Mammary epithelial cell (primary cell): ENCODE data around the gene MRPL45.

Experiments
- CTCF ChIP-seq, 2 donors: IDR thresholded peaks in 1 of 2; conservative IDR thresholded peaks in 1 of 2; 2 replicates each; pipeline ENCODE4 v1.5.1; 2011 to 2012; ENCODE audit warnings: inconsistent platforms in 2 of 2, low read length in 2 of 2, mild to moderate bottlenecking in 2 of 2, control low read depth in 1 of 2, low read depth in 1 of 2; ENCODE audit not compliant: insufficient read depth in 1 of 2; ENCODE audit errors: extremely low read depth in 1 of 2
- EZH2 ChIP-seq: IDR thresholded peaks from 2 replicates; pipeline ENCODE4 v1.6.1; 2012; ENCODE audit warnings: low read length, inconsistent platforms, borderline replicate concordance

GRCh38 chr17:38324772-38325171 lies 27.8 kb downstream of the MRPL45 start:
- TF ChIP-seq CTCF (conservative IDR thresholded peaks at IDR 0.05 in 1 of 2, IDR thresholded peaks at IDR 0.05 in 1 of 2; ENCODE audit: extremely low read depth in 1 of 2, insufficient read depth in 1 of 2, low read depth in 1 of 2, low read length in 2 of 2) (no peak), EZH2 (no peak)
